MM.1S (cell line): Measurements from ENCODE around the gene EFNA4.

Experiments
- DNase-seq: peaks from one replicate; pipeline ENCODE4 v3.0.0-alpha.2; 2015
- H2AFZ ChIP-seq: fragments of 300-600 bp; sonication (generic); 2 replicates; pipeline ENCODE4 v1.6.0; 2016; ENCODE audit warnings: antibody characterized with exemption, low read length
- H3F3A ChIP-seq: fragments of 300-600 bp; sonication (generic); 2 replicates; pipeline ENCODE4 v1.6.1; 2016; ENCODE audit warnings: mild to moderate bottlenecking, antibody characterized with exemption, low read length, moderate library complexity, mixed read lengths; ENCODE audit not compliant: insufficient read depth
- H3K27ac ChIP-seq: fragments of 300-600 bp; sonication (generic); 2 replicates; pipeline ENCODE4 v1.5.1; 2016; ENCODE audit warnings: mild to moderate bottlenecking, low read length
- H3K27me3 ChIP-seq: fragments of 300-600 bp; sonication (generic); replicated peaks from 2 replicates; pipeline ENCODE4 v1.6.0; 2016; ENCODE audit warnings: low read length; ENCODE audit not compliant: insufficient read depth
- H3K36me3 ChIP-seq: fragments of 300-600 bp; sonication (generic); replicated peaks from 2 replicates; pipeline ENCODE4 v1.6.1; 2016; ENCODE audit warnings: mild to moderate bottlenecking, low read length, mixed read lengths; ENCODE audit not compliant: insufficient read depth
- H3K4me1 ChIP-seq: fragments of 300-600 bp; sonication (generic); 2 replicates; pipeline ENCODE4 v1.6.1; 2016; ENCODE audit warnings: low read length, mixed read lengths
- H3K4me2 ChIP-seq: fragments of 300-600 bp; sonication (generic); 2 replicates; pipeline ENCODE4 v1.6.0; 2016; ENCODE audit warnings: low read depth, low read length
- H3K4me3 ChIP-seq: fragments of 300-600 bp; sonication (generic); 2 replicates; pipeline ENCODE4 v1.5.1; 2016; ENCODE audit warnings: low read length, mixed read lengths
- H3K79me2 ChIP-seq: fragments of 300-600 bp; sonication (generic); 2 replicates; pipeline ENCODE4 v1.6.1; 2016; ENCODE audit warnings: mixed run types, low read length, mixed read lengths
- H3K9ac ChIP-seq: fragments of 300-600 bp; sonication (generic); 2 replicates; pipeline ENCODE4 v1.6.1; 2016; ENCODE audit warnings: low read length, mixed read lengths
- H3K9me2 ChIP-seq: fragments of 300-600 bp; sonication (generic); replicated peaks from 2 replicates; pipeline ENCODE4 v1.6.1; 2016; ENCODE audit warnings: mild to moderate bottlenecking, low read length, mixed read lengths; ENCODE audit not compliant: insufficient read depth
- H3K9me3 ChIP-seq: fragments of 300-600 bp; sonication (generic); replicated peaks from 2 replicates; pipeline ENCODE4 v1.6.1; 2016; ENCODE audit warnings: mild to moderate bottlenecking, low read length, mixed read lengths; ENCODE audit not compliant: insufficient read depth
- H4K20me1 ChIP-seq: fragments of 300-600 bp; sonication (generic); 2 replicates; pipeline ENCODE4 v1.6.1; 2016; ENCODE audit warnings: mild to moderate bottlenecking, low read length, moderate library complexity, mixed read lengths; ENCODE audit not compliant: insufficient read depth
- EZH2 ChIP-seq: fragments of 300-600 bp; sonication (generic); optimal IDR thresholded peaks from 2 replicates; pipeline ENCODE3; 2017; ENCODE audit warnings: low read depth, mild to moderate bottlenecking, antibody characterized with exemption, low read length, mixed read lengths
- EZH2phosphoT487 ChIP-seq: fragments of 300-600 bp; sonication (generic); IDR thresholded peaks from 2 replicates; pipeline ENCODE4 v1.6.1; 2018; ENCODE audit warnings: antibody characterized with exemption, low read length
- TF ChIP-seq, protein P1 (sequence below): fragments of 300-600 bp; sonication (generic); IDR thresholded peaks from 2 replicates; pipeline ENCODE4 v1.5.1; 2016; ENCODE audit warnings: antibody characterized with exemption, low read length, mixed read lengths

Gene EFNA4

DNA sequence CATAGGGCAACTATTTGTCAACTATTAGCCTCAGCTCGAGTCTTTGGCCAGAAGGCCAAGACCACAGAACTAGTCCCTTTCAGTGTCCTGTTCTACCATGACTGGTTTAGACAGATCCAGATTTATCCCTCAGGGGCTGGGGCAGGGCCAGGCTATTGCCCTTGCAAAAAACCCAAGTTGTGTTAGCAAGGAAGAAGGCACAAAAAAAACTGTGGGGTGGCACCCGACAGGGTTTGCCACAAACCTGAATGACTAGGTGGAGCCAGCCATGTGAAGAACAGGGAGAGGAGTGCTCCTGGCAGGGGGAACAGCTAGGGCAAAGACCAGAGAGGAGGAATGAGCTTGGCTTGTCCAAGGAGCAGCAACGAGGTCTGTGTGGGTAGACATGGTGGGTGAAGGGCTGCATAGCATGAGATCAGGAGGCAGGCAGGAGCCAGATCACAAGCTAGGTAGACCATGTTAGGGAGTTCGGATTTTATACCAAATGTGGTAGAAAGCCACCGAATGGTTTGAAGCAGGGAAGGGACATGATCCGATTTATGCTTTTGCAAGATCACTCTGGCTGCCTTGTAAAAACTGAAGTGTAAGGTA is 25.6 kb upstream of the EFNA4 start:
- Histone ChIP-seq H3K4me1 (peaks cover 16% of the 10 kb centered on the region), H3K4me2 (no peak overlapping the region), H3K9ac (no peak overlapping the region), H3K9me2 (no peaks in the 10 kb centered on the region), H3K36me3 (no peaks in the 10 kb centered on the region), H3K27me3 (0 out of 2 replicates have a peak, but pooled peaks cover 5% of the 10 kb centered on the region), H3K4me3 (no peak overlapping the region), H3F3A (peaks cover 10% of the 10 kb centered on the region), H3K9me3 (no peaks in the 10 kb centered on the region), H3K79me2 (no peaks in the 10 kb centered on the region), H4K20me1 (no peaks in the 10 kb centered on the region), H3K27ac (no peak overlapping the region), H2AFZ (no peak overlapping the region)
- DNase-seq: no peak
- TF ChIP-seq EZH2phosphoT487 (no peak), EZH2 (no peak)
- TF ChIP-seq, protein P1, sequence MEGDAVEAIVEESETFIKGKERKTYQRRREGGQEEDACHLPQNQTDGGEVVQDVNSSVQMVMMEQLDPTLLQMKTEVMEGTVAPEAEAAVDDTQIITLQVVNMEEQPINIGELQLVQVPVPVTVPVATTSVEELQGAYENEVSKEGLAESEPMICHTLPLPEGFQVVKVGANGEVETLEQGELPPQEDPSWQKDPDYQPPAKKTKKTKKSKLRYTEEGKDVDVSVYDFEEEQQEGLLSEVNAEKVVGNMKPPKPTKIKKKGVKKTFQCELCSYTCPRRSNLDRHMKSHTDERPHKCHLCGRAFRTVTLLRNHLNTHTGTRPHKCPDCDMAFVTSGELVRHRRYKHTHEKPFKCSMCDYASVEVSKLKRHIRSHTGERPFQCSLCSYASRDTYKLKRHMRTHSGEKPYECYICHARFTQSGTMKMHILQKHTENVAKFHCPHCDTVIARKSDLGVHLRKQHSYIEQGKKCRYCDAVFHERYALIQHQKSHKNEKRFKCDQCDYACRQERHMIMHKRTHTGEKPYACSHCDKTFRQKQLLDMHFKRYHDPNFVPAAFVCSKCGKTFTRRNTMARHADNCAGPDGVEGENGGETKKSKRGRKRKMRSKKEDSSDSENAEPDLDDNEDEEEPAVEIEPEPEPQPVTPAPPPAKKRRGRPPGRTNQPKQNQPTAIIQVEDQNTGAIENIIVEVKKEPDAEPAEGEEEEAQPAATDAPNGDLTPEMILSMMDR: no peak

DNA sequence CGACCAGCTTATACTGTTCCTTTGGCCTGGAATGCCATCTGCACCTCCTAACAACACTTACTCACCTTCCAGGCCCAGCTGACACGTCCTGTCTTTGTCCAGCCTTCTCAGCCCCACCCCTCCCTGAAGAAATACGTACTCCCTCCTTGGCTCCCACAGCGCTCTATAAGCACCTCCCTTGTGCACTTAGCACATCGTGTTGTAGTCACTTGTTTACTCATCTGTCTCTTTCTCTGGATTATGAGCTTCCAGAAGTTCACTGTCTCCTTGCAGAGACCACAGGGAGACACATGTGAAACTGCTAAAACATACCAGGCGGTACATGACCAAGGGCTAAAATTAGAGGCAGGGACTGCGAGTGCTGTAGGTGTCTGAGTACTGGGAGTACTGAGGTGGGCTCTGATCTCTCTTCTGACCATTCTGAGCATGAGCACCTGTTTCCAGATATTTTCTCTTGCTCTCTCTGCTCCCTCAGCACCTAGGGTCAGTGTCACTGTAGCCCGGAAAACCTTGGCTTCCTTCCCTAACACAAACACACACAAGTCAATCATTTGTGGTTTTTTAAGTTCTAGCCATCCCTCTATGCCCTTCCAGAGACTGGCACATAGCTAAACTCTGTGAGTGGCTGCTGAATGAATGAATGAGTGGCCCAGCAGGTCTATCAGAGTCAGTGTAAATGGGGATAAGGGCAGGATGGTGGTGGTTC is 24.8 kb upstream of the EFNA4 start:
- Histone ChIP-seq H3K9ac (no peak overlapping the region), H3K36me3 (no peaks in the 10 kb centered on the region), H4K20me1 (no peaks in the 10 kb centered on the region), H3K9me3 (no peaks in the 10 kb centered on the region), H3F3A (peaks cover 10% of the 10 kb centered on the region), H3K4me1 (peaks cover 22% of the 10 kb centered on the region), H2AFZ (peak overlapping the region; percentile 21), H3K27ac (peak overlapping the region; percentile 6; the same call in 1 of the 2 replicates), H3K9me2 (no peaks in the 10 kb centered on the region), H3K4me3 (no peak overlapping the region), H3K27me3 (0 out of 2 replicates have a peak, but pooled peaks cover 5% of the 10 kb centered on the region), H3K4me2 (peak overlapping the region; percentile 32; the same call in 1 of the 2 replicates), H3K79me2 (no peaks in the 10 kb centered on the region)
- peak; percentile 37 for DNase-seq
- TF ChIP-seq, protein P1: no peak
- TF ChIP-seq EZH2phosphoT487: no peak
- TF ChIP-seq EZH2: no peak

DNA sequence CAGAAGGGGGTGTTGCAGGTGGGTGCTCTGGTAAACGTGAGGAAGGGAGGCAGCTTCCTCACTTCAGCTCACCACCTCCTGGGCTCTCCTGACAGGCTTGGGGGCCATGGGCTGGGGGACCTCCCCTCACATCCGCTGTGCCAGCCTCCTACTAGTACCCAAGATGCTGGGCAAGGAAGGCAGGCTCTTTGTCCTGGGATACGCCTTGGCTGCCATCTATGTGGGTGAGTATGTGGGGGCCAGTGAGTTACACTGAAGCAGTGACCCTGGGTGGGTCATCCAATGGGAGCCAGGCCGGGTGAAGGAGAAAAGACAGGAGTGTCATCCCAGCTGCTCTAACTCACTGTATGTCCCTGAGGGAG is 24.3 kb upstream of the EFNA4 start:
- no peak for DNase-seq
- Histone ChIP-seq H3K9ac (no peak overlapping the region), H2AFZ (peak overlapping the region; percentile 21; the same call in 1 of the 2 replicates), H3F3A (peaks cover 10% of the 10 kb centered on the region), H3K4me2 (peak overlapping the region; percentile 32; the same call in 1 of the 2 replicates), H4K20me1 (no peaks in the 10 kb centered on the region), H3K4me3 (no peak overlapping the region), H3K4me1 (peaks cover 27% of the 10 kb centered on the region), H3K9me3 (no peaks in the 10 kb centered on the region), H3K9me2 (no peaks in the 10 kb centered on the region), H3K27ac (peak overlapping the region; percentile 6; the same call in 1 of the 2 replicates), H3K79me2 (no peaks in the 10 kb centered on the region), H3K36me3 (no peaks in the 10 kb centered on the region), H3K27me3 (0 out of 2 replicates have a peak, but pooled peaks cover 3% of the 10 kb centered on the region)
- no peak for TF ChIP-seq EZH2phosphoT487
- TF ChIP-seq, protein P1: no peak
